ENCODE data around the gene CCDC40. TPM values are rescaled to one million over a fixed set of nuclear protein-coding genes. Genes with fewer than 3 reads are reported as not detected.
A peak's percentile ranks its signal among the peaks of the same experiment; 100 is the strongest.

The CCDC40 gene
- total RNA-seq, 2 donors from 2014 or later, result 2.9 to 13.5 TPM

DNA sequence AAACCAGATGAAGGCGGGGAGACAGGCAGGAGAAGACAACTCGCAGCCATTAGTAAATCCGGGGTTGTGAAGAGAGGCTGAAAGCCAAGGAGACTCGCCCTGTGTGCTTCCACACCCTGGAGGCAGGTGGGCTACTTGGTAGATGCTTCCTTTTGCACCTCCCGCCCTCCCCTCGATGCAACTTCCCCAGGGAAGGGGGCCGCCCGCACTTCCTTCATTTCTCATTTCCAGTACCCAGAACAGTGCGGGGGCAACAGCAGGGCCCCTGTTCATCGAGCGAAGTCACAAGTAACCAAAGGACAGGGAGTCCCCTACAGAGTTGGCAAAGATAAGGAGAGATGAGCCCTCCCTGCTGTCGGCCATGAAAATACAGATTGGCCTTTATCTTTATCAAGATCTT, 25.0 kb downstream of the CCDC40 start:
- H3K27ac ChIP-seq, result peak overlapping the region in 3 of 4 donors; percentile 63 to 80 (median 79)

DNA sequence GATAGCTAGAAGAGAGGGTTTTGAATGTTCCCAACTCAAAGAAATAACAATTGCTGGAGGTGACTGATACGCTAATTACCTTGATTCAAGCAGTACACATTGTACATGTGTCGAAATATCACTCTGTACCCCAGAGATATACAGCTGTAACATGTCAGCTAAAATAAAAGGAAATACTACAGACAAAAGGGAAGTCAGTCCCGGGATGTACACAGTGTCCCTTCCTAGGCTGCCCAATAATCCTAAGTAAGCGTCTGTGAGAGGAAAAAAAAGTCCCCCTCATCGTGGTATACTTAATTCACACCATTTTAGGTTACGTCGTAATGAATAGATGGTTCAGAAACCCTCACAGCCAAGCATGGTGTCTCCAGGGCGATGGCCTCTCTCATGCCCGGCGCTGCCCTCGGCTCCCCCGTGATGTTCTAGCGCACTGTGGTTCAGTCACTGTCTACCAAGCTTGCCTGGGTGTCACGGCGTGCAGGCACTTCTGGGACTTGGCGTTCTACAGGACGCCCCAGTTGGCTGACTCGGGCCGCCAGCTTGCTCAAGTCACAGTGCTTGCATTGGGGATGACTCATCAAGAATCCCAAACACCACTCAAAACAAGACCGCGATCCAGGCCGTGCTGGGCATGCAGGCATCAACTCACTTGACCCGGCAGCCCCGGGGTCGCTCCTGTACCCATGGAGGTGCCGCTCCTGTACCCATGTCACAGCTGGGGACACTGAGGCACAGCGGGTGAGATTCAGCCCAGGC, 27.6 kb downstream of the CCDC40 start:
- H3K27ac ChIP-seq, result peak overlapping the region in 1 of 4 donors; percentile 57
- H3K4me3 ChIP-seq, result no peak overlapping the region
- H3K9me3 ChIP-seq, result no peaks in the 10 kb centered on the region
- no peaks in the 10 kb centered on the region for H3K27me3 ChIP-seq
- ATAC-seq (no peak), DNase-seq (peak in 3 of 4 donors; percentile 30 to 54 (median 43))
- 86 to 92% methylated on average over 22 to 27 of the region's 27 CpGs for WGBS, 2 donors
- TF ChIP-seq POLR2A (IDR thresholded peaks at IDR 0.05), result no peak
- TF ChIP-seq, protein P1, sequence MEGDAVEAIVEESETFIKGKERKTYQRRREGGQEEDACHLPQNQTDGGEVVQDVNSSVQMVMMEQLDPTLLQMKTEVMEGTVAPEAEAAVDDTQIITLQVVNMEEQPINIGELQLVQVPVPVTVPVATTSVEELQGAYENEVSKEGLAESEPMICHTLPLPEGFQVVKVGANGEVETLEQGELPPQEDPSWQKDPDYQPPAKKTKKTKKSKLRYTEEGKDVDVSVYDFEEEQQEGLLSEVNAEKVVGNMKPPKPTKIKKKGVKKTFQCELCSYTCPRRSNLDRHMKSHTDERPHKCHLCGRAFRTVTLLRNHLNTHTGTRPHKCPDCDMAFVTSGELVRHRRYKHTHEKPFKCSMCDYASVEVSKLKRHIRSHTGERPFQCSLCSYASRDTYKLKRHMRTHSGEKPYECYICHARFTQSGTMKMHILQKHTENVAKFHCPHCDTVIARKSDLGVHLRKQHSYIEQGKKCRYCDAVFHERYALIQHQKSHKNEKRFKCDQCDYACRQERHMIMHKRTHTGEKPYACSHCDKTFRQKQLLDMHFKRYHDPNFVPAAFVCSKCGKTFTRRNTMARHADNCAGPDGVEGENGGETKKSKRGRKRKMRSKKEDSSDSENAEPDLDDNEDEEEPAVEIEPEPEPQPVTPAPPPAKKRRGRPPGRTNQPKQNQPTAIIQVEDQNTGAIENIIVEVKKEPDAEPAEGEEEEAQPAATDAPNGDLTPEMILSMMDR (IDR thresholded peaks at IDR 0.05), result no peak
- H3K36me3 ChIP-seq (replicated peaks in 1 of 2; ENCODE audit: insufficient read depth in 1 of 2, low read depth in 2 of 2), result no peaks in the 10 kb centered on the region
- intact Hi-C loops (cut with DNase I), result no loop called here
- peaks cover 12% of the 10 kb centered on the region for H3K4me1 ChIP-seq

More for the DNA sequence above, 25.0 kb downstream of the CCDC40 start:
- Histone ChIP-seq H3K9me3 (no peaks in the 10 kb centered on the region), H3K4me1 (no peaks in the 10 kb centered on the region), H3K27me3 (no peaks in the 10 kb centered on the region), H3K4me3 (no peak overlapping the region), H3K36me3 (replicated peaks in 1 of 2; ENCODE audit: insufficient read depth in 1 of 2, low read depth in 2 of 2) (no peaks in the 10 kb centered on the region)
- intact Hi-C loops (cut with DNase I), result no loop called here
- WGBS, 2 donors, result 92 to 95% methylated on average over 12 of the region's 12 CpGs
- TF ChIP-seq POLR2A (IDR thresholded peaks at IDR 0.05), result no peak
- TF ChIP-seq, protein P1 (IDR thresholded peaks at IDR 0.05), result no peak
- no peak for ATAC-seq
- DNase-seq, result no peak

DNA sequence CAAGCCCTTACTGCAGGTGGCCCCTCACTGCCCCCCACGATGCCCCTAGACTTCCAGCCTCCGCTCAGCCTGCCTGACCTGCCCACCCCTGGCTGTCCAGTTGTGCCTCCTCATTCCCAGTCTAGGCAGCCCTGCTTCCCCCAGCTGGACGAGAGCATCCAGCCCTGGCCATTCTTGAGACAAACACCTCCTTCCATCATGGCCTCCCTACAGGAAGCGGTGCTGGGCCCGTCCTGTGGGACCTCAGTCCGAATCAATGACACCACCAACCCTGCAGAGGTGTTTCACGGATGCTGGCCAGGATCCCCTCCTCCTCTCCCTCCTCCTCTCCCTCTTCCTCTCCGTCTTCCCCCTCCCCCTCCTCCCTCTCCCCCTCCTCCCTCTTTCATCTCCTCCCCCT, 28.3 kb downstream of the CCDC40 start:
- TF ChIP-seq, protein P1 (IDR thresholded peaks at IDR 0.05), result no peak
- TF ChIP-seq POLR2A (IDR thresholded peaks at IDR 0.05), result no peak
- Histone ChIP-seq H3K36me3 (replicated peaks in 1 of 2; ENCODE audit: insufficient read depth in 1 of 2, low read depth in 2 of 2) (no peaks in the 10 kb centered on the region), H3K4me1 (peaks cover 19% of the 10 kb centered on the region), H3K4me3 (no peak overlapping the region), H3K27ac (peak overlapping the region in 2 of 4 donors; percentile 52 to 57), H3K9me3 (no peaks in the 10 kb centered on the region), H3K27me3 (no peaks in the 10 kb centered on the region)
- ATAC-seq (no peak), DNase-seq (no peak)
- intact Hi-C loops (cut with DNase I), result no loop called here
- 84% methylated on average over 7 to 8 of the region's 8 CpGs for WGBS, 2 donors

DNA sequence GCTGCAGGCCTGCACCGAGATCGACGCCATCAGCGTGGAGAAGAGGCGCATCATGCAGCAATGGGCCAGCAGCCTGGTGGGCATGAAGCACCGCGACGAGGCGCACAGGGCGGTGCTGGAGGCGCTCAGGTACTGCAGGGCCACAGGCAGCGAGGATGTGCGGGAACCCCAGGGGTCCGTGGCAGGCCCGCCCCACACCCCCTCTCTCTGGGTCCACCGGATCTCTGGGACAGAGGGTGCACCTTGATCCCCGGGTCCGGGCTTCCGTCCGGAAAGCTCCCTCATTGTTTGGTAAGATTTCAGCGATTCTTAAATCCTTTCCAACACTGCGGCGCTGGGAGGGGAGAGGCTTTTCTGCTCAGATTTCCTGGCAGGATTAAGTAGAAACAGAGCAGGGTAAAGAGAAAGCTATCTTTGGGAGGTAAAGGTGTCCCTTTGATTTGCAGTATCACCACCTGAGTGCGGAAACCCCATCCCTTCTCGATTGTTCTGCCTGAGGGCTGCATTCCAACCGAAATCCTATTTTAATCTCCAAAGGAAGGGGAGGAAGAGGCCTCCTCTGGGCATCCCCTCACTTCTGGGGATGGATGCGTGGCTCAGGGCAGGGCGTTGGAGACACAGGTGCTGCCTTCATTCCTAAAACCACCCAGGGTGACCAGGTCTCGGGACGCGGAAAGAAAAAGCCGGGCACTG, 29.2 kb downstream of the CCDC40 start:
- Histone ChIP-seq H3K36me3 (replicated peaks in 1 of 2; ENCODE audit: insufficient read depth in 1 of 2, low read depth in 2 of 2) (no peaks in the 10 kb centered on the region), H3K9me3 (no peaks in the 10 kb centered on the region), H3K27me3 (no peaks in the 10 kb centered on the region), H3K4me3 (no peak overlapping the region), H3K27ac (no peak overlapping the region), H3K4me1 (peaks cover 28% of the 10 kb centered on the region)
- TF ChIP-seq POLR2A (IDR thresholded peaks at IDR 0.05), result no peak
- TF ChIP-seq, protein P1 (IDR thresholded peaks at IDR 0.05), result no peak
- intact Hi-C loops (cut with DNase I), result no loop called here
- WGBS, 2 donors, result 90 to 92% methylated on average over 24 to 32 of the region's 32 CpGs
- DNase-seq (no peak), ATAC-seq (no peak)

All from body of pancreas (tissue), 4 donors.